T follicular helper cell (primary cell): ENCODE results near the gene GGTA1.
A peak's percentile ranks its signal among the peaks of the same experiment; 100 is the strongest.
"Not testable (repeated sequence)": the region's sequence is repeated elsewhere in the genome, so short reads cannot be mapped to it uniquely, and the experiment has no call there.

Experiments used
- DNase-seq: peaks from one replicate; pipeline ENCODE4 v3.0.0-alpha.2; 2020; ENCODE audit warnings: low read depth

Gene GGTA1

DNA sequence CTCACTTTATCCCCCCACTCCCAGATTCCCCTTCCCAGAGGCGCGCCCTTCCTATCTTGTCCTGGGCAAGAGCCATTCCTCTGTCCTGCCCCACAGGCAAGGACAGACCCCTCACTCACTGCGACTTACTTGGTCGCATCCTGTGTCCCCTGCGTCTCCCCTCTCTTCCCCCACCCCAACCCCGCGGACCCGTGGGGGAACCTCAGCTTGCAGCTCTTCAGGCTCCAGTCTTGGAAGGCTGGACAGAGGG lies 542 bp downstream of the GGTA1 start:
- no peak for DNase-seq

DNA sequence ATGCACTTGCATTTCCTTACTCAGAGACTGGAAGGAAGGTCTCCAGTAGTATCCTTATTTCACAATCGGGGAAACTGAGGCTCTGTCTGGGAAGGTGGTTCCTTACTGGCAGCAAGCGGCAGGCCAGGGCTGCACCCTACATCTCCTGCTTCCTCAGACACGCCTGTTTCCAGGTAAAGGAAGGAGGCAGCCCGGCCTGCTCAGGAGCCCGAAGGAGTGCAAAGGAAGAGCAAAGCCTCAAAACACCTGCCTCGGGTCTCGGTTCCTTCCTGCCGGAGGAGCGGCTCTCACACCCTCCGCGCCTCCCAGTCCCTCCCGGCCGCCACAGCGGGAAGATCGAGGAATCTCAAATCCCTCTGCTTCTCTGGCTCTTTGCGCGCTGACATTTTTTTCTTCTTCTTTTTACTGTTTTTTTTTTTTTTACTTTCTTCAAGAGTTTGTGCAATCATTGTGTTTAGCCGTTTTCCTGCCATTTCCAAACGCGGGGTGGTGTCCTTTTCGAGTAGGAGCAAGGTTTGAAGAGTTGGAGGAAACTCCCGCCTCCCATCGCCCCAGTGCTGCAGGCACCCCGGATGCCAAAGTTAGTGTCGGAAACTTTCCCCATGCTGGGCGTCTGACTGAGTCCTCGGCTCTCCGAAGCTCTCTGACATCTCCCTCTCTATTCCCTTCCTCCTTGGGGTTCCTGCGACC lies 1.0 kb downstream of the GGTA1 start:
- DNase-seq, result no peak

DNA sequence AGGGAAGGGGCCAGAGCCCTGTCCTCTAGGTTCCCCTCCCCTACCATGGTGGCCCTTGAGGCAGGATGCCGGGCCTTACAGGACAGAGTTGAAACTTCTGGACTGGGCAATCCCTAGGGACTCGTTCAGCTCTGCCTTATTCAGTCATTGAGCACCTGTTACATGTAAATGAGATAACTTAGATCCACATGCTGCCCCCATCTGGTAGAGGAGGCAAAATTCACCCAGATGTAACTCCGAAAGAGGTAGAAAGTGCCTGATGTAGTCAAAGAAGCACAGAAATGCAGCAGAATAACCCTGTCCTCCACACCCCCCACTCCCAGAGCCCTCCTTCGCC lies 1.5 kb downstream of the GGTA1 start:
- DNase-seq, result peak; percentile 2

DNA sequence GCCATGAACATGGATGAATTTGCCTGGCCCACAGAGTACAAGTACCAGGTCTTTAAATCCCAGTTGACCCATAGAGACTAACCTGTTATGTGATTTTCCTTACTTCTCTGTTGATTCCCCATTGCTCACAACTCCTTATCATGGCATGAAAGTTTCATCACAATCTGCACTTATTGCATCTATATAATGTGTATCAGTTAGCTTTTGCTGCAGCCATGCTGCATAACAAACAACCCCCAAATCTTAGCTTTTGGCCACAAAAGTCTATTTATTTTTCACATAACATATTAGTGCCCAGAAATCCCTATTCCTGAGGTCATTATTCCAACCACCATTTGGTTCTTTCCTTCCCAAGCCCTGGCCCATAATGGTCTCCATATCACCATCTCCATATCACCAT lies 3.7 kb downstream of the GGTA1 start:
- DNase-seq, result no peak

DNA sequence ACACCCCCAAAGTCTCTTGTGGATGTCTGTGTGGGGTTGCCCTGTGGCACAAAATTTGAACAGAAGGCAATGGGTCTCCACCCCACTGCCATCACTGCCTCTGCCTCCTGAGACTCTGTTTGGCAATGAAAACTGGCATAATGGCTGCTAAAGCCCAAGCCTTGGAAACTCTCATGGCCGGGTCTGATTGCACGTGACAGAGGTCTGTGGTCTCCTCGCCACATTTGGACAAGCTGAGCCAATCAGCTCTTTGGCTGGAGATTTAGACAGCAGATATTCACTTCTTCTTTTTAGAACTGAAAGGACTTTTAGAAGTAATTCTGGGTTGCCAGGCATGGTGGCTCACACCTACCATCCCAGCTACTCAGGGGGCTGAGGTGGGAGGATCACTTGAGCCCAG lies 5.5 kb downstream of the GGTA1 start:
- DNase-seq, result no peak

DNA sequence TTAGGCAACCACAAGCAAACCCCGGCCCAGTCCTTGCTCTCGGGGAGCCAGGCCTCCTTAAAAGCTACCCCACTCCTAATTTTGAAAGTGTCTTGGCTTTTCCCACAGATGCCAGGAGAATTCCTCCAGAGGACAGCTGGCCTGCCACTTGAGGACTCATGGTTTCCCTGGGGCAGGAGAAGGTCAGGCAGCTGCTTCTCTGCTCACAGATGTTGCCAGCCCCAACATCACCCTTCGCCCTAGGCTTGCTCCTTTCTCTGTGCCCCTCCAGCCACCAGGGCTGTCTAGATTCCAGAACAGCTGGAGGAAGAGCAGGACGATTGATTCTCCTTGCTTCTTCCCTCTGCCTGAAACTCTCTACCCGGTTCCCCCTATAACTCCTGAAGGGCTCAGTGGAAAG lies 8.5 kb downstream of the GGTA1 start:
- no peak for DNase-seq

DNA sequence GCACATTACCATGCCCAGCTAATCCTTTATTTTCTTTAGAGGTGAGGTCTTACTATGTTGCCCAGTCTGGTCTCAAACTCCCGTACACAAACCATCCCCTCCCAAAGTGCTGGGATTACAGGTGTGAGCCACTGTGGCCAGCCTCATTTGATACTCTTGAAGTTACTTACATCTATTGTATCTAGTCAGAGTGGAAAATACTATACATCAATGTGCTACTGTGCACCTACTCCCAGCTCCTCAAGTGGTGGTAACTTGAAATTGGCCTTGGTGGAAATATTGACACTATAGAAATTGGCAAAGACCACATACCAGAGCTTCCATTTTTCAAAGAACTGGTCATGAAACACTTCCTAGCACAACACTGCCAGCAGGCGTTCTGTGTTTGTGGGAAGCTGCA lies 10.3 kb downstream of the GGTA1 start:
- DNase-seq, result no peak

DNA sequence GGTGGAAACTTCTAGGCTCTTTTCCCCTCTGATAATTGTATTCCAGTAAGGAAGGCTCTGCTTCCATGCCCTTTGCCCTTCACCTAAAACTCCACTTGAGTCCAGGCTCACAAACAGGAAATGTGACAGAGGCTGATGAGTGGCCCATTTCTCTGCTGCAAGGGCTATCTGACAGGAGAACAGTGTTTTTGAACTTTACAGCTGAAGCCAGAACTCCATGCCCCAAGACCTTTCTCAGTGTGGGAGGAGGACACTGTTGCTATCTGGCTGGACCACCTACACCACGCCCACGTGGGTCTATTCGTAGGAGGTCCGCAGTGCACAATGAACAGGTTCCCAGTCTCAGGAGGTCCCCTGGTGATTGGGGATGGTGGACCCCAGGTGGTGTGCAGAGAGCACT lies 13.6 kb downstream of the GGTA1 start:
- no peak for DNase-seq

DNA sequence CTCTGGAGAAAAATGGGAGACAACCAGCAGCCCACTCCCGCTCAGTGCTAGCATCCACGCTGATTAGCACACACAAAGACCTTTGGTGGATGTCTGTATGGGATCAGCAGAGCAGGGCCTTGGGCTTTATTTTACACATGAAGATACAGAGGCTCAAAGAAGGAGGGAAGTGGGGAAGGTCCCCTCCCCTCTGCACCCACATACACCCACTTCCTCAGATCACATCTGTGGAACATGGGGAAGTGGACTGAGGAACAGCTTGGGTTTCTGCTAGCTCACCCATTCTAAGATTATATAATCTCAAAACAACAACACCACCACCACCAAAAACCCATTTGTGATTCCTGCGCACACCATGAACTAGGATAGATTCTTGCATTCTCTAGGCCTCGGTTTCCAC lies 14.0 kb downstream of the GGTA1 start:
- DNase-seq, result no peak

DNA sequence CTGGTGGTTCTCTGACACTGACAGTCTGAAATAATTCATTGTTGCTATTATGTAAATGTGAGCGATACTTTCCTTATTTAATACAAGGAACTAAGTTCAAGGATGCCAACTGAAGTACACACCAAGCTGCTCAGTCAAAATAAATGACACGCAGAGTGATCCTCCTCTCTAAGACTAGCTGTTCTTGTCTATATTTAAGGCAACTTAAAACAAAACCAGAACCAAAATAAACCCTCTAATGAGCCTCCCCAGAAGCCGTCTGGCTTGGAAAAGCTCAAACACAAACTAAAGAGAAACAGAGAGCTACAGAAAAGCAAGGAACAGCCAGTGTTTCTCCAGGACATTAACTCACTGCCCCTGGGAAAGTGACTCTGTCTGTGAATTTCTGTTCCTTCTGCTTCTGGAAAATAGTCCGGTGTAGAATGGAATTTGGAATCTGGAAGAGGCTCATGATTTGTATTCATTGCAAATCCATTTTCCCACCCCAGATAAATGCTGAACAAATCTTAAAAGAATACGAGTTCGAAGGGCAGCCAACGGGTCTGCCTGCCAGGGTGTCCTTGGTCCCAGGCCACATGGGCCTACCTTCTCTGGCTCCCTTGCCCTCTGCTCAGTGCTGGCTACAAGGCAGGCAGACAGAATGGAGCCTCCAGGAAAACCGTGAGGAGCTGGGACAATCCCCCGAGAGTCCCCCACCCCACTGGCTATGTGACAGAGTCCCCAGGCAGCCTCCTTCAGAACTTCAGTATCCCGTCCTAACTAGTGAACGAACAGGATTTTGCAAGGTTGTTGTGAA lies 14.8 kb downstream of the GGTA1 start:
- DNase-seq, result no peak

DNA sequence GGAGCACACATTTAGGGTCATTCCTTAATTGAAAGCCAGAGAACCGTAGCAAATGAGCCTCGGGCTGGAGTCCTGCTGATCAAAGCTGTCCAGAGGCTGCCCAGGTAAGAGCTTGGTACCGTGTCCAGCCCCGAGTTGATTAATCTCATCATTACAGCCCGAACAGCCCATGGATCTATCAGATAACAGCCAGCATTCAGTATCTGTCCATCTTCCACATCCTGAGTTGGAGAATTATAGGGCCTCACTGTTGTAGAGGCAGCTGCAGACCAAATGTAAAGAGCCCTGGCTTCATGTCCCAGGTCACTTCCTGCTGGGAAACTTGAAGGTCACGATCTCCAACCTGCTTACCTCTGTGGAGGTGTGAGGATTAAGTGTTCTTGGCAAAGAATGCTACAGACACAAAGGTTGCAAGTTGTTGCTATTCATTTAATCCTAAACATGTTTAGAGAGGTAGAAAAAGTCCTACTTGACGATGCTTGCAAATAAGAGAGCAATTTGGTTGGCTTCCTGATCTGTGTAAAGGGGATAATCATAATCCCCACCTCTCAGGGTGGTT lies 16.1 kb downstream of the GGTA1 start:
- DNase-seq, result no peak

DNA sequence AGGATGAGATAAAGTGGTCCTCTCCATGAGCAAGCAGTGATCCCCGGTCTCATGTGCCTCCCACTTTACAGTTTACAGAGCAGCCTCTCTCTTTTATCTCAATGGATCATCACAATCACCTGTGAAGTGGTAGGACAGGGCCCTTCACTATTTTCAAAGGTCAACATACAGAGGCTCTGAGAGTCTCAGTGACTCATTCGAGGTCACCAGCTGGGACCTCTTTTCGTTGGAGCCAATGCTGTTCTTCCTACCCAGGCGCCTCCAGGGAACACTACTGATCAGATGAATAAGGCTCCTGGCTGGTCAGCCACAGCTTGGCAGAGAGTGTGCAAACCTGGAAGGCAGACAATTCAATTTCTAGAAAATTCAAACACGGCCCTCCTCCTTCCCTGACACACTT lies 16.6 kb downstream of the GGTA1 start:
- no peak for DNase-seq

DNA sequence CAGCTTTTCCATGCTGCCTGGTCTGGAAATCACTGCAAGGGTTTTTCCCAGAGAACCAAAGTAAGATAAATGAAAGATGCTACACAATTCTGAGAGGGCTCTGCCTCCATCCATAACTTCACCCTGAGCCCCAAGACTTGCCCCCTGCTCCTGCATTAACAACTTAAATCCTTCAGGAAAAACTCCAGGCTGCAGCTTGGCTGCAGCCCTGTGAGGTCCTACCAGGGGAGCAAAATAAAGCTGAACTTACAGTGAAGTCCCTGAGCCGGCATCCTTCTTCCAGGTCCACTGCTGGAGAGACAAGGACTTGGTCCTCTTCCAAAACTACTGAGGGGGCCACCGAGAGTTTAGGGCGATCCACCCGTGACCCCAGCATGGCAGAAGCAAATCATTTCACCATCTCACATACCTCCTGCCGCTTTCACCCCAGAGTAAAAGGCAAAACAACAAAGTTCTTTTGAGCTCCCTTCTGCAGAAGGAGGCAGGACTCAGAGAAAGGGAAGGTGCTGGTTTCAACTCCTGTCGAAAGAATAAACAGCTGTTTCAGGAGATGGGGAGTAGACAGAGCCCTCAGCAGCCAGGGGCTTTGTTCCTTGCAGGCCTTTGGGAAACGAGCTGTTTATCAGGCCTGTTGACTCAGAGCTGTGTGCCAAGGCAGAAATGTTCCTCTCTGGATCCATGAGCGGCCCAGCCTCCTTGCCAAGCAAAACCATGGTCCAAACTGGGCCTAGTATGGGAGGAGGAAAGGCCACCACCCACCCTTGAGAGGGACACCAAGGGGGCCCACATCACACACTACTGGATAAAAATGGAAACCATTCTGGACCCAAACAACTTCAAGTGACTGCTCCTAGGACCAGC lies 20.6 kb downstream of the GGTA1 start:
- DNase-seq, result no peak

DNA sequence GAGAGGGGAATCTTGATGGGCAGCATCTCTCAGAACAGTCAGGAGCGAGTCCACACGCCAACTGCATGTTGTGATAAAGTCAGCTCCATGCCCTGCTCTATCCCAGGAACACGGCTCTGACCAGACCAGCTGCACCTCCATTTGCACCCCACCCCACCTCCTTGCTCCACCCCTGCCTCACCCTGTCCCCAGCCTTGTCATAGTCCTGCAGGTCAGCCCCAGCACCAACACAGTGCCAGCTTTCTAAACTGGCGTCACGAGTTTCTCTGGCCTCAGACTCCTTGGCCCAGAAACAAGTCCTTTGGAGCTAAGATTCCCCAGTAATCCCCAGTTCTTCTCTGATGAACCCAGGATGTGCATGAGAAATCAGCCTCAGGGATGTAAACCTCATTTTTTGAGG lies 23.5 kb downstream of the GGTA1 start:
- no peak for DNase-seq

DNA sequence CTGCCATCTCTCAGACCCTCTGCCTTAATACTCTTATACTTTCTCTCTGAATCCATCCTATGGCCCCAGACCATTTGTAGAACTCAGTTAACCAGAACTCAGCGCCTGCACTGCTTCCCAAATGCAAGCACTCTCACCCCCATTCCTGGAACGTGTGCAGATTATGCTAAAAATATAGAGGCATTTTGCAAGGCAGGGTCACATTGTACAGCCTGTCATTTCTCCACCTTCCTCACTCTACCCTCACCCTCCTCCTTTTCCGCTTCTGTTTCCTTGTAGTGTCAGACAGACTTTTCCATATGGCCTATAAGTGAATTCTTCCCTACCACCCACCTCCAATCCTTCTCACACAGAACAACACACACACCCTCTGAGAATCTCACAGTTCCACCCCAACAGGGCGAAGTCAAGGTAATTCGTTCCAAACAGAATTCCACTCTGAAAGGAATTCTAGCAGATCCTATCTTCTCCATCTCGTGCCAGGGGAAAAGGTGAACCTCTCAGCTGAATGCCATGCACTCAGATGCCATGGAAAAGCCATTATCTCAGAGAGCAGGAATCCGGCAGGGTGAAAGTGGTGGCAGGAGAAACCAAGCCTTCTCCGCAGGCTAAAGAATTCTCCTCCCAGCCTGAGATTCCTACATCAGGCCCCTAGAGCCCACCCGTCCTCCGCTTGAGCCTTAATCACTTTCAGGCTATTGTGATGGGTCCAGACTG lies 25.3 kb downstream of the GGTA1 start:
- no peak for DNase-seq

DNA sequence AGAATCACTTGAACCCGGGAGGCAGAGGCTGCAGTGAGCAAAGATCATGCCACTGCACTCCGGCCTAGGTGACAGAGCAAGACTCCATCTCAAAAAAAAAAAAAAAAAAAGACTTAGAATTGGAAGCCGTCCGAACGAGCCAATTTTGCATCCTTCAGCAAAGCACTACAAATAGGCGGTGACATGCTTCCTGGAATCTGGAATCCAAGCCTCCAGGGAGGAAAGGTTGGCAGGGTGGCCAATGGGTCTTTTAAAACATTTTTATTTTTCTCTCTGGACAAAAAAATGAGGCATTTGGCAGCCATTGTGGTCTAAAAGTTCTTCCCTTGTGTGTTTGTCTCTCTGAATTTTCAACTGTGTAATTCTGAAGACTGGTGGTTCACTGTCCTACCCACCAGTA lies 26.4 kb downstream of the GGTA1 start:
- no peak for DNase-seq

DNA sequence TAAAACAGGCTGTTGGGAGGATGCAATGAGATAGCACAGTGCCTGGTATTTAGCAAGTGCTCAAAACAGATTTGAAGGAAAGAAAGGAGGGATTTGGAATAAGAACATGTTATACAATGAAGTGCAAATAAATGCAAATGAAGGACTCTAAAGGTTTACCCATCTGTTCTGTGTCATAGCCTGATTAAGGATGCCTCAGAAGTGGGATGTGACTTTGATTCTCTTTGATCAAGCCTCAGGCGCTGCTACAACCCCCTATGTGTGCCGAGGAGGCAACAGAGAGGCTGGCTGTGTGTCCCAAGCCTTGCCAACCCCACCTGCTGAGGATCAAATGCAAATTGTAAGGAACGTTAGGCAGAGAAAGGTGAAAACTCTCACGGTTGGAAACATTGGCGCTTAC lies 27.2 kb downstream of the GGTA1 start:
- no peak for DNase-seq

DNA sequence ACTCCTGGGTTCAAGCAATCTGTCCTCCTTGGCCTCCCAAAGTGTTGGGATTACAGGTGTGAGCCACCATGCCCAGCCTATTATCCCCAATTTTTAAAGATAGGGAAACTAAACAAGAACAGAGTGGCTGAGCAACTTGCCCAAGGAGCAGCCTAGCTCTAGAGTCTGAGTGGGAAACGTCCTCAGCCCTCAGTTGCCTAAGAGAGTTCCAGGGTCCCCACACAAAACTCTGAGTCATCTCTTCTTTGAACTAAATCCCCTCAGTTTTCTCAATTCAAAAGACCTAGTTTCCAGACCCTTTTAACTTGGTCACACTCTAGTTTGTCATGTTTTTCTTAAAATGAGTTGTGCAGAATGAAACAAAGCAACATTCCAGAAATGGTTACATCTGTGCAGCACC lies 33.5 kb downstream of the GGTA1 start:
- DNase-seq, result no peak

DNA sequence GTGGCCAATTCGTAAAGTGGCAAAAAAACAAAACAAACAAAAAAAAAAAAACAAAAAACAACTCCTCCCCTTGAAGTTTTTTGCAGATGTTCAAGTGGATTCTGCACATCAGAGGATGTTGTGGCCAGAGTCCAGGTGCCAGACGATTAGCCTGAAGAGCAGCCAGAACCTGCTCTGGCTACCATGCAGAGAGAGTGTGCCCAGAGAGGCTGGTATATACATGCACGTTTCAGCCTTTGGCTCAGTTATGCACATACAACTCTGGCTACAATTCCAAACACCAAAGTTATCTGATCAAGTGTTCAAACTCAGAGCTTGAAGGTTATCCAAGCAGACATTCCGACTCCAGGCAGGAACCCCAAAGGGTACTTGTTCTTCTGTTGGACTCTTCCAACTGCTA lies 34.7 kb downstream of the GGTA1 start:
- no peak for DNase-seq

DNA sequence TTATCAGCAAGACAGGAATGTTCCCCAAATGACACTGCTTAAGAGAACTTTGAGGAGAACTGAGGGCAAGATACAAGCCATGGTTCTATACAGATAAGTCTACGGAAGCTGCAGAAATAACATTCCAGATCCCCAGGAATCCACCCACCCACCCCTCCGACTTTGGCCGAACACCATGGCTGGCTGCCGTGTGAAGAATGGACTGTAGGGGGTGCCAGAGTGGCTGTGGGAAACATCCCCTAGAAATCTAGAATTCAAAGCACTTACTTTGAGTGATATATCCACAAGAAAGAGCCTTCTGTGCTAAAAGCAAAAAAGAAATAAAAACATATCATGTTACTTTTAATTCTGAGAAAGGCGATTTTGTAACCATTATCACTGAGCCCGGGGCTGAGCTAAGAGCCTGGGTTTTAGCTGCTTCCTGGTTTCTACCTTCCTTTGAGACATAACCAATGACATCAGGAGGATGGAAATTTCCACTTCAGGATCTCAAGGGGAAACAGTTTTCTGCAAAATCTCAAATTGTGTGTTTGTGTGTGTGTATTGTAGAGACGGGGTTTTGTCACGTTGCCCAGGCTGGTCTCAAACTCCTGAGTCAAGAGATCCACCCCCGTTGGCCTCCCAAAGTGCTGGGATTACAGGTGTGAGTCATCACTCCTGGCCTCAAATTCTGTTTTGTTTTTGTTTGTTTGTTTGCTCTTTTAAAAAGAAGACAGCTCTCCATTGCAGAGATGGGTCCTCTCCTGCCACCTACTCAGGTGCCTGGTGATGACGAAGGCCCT lies 36.4 kb downstream of the GGTA1 start:
- no peak for DNase-seq

DNA sequence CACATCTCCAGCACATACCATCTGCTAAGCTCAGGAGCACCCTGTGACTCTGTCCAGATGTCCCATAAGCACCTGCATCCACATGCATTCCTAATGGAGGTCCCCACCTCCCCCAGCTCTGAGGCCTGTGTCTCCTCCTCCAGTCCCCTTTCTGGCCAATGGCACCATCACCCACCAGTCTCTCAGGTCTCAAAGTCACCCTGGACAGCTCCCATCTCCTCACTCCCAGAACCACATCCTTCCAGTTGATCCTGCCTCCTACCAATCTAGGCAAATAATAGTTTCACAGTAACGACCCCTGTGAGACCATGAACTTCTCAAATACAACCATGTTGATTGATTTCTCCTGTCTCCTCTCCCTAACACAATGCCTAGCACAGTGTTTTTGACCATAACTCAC lies 40.1 kb downstream of the GGTA1 start:
- no peak for DNase-seq

DNA sequence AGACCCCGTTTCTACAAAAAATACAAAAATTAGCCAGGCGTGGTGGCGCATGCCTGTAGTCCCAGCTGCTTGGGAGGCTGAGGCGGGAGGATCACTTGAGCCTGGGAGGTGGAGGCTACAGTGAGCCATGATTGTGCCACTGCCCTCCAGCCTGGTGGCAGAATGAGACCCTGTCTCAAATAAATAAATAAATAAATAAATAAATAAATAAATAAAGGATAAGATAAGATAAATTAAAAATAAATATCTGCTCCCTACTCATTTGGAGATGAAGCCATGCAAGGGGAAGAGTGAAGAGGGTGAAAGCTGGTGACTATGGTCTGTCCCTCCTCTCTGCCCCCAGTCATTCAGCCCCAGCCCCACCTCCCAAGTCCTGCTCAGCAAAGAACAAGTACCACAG lies 41.2 kb downstream of the GGTA1 start:
- DNase-seq, result not testable (repeated sequence)
